CD4-positive, alpha-beta T cell treated with Interleukin-17A for 1 hour (primary cell): ENCODE results near the gene ST6GALNAC5.
"Not testable (repeated sequence)": the region's sequence is repeated elsewhere in the genome, so short reads cannot be mapped to it uniquely, and the experiment has no call there.

Experiments
- DNase-seq: peaks from one replicate; pipeline ENCODE4 v3.0.0-alpha.2; 2020

Gene ST6GALNAC5

DNA sequence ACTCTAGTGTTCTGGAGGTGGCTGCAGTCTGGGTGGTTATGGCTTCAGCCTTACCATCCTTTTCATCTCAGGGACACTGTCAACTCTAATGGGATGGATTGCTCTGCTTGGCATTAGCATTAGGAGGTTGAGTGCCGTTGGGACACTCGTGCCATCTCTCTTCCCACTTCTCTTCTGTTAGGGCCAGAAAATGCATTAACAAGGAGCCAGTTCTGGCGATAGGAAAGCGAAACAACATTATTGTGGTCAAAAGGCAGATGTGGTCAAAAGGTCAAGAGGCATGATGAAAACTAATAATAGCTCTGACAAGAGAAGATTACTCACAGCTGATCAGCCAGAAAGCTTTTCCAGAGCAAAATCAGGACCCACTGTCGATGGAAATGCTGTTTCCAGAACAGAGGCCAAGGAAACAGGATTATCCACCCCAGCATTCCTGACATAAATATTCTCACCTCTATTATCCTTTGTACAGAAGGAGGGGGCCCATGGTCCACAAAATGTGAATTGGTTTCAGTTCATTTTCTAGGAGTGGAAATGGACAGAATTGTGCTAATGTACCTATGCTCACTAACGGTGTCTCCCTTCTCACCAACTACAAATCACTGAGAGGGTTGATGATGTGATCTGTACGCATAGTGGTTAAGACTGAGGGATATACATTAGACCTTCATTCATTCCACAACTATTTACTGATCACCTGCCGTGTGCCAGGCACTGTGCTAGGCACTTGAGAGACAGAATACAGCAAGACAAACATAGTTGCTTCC is 72.0 kb downstream of the ST6GALNAC5 start:
- no peak for DNase-seq

DNA sequence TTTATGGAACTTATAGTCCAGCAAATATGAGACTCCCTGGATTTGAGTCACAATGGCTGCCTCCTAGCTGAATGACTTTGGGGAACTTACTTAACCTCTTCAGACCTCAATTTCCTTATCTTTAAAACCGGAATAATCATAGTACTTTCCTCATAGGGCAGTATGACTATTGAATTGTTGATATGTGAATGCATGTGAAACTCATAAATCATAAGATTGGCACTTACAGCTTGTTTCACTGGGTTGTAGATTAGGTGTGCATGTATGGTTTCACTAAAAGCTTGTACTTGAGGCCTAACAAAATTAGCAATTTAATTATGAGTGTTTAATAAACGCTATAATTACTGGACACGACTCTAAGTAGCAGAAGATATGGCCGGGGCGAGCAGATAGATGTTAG is 72.5 kb downstream of the ST6GALNAC5 start:
- no peak for DNase-seq

DNA sequence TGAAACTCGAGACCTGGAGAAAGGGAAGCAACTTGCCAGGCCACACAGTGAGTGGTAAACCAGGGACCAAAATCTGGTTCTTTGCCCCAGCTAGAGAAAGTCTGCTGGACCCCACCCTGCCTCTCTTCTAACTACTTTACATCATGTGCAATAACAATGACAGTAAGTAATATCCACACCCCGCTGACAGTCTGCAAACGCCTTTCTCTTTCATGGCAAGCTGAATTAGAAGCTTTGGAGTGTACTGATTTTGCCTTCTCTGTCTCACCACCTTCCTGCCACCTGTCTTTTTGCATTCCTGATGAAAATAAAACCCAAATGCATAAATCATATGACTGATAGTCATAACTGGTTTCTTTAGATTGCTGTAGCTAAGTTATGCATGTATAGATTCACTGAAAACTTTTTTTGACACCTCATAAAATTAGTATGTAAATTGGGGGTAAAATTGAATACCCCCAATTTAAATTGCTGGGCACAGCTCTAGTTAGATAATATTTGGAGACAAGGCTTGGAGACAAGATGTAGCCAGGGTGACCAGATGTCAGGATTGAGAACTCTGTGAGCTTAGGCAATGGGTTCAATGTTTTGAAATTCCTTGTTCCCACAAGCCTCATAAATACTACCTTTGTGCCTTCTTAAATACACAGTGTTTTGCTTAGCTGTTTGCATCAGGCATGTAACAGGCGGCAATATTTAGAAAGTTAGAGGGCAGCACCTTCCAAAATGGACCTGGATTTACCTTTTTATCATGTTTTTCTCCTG is 73.5 kb downstream of the ST6GALNAC5 start:
- DNase-seq, result no peak

- no peak for DNase-seq
These were observed 75.3 kb downstream of the ST6GALNAC5 start for GRCh38 chr1:76942549-76942948.

GRCh38 chr1:76944942-76945341 is 77.7 kb downstream of the ST6GALNAC5 start:
- no peak for DNase-seq

DNA sequence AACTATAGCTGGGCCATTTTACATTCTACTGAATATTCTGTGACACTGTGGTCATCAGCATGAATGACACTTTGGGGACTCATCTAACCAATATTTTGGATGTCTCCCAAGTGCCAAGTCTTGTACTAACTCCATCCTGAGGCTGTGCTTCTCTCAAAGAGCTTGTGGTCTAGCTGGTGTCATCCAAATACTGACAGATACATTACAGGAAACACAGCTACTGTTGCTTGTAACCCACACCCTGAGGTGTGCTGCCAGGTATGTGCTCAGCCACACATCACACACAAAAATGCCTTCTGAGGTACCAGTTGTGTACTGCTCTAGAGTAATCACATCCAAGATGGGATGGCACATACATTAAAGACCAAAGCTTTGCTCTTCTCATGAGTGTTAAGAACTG is 81.6 kb downstream of the ST6GALNAC5 start:
- no peak for DNase-seq

- DNase-seq, result no peak
These were observed 82.2 kb downstream of the ST6GALNAC5 start for GRCh38 chr1:76949503-76949902.

DNA sequence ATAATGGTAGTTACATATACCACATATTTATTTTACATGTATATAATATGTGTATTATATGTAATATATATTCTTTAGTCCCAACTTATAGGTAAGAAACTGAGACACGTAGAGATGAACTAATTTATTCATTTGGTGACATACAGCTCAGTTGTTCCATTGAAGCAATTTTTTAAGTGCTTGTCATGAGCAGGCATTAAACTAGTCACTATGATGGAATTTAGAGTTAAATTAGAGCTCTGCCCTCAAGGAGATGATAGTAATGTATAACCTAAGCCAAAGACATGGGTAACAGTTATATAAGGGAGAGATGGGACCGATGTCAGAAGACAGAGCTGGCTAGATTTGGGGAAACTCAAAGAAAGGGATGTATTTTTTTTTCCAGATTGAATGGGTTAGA is 83.0 kb downstream of the ST6GALNAC5 start:
- DNase-seq, result no peak

DNA sequence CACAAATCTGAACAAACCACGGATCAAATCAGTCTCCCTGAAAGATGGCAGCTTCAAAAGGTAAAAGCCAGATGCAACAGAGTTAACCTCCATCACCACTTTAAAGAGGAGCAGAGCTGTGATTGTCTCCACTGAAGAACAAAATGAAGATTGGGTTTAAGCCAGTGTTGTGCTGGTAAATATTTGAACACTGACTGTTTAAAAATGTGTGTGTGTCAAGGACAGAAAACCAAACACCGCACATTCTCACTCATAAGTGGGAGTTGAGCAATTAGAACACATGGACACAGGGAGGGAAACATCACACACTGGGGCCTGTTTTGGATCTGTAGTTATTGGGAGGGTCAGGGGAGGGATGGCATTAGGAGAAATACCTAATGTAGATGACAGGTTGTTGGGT is 83.9 kb downstream of the ST6GALNAC5 start:
- no peak for DNase-seq

GRCh38 chr1:76955652-76956051 is 88.4 kb downstream of the ST6GALNAC5 start:
- DNase-seq, result no peak

DNA sequence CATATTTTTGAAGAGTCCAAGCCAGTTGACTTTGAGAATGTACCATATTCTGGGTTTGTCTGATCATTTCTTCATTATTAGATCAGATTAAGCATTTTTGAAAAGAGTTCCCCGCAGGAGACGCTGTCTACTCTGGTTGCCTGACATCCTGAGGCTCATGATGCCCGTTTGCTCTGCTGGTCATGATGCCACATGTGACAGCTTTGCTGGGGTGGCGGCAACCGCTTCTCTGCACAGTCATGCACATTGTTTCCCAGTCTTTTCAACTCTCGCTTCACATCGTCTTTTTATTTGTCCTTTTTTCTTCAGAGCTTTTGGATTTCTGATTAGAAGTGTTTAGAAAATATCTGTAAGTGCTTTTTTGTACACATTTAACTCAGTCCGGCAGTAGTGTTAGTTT is 90.7 kb downstream of the ST6GALNAC5 start:
- no peak for DNase-seq

DNA sequence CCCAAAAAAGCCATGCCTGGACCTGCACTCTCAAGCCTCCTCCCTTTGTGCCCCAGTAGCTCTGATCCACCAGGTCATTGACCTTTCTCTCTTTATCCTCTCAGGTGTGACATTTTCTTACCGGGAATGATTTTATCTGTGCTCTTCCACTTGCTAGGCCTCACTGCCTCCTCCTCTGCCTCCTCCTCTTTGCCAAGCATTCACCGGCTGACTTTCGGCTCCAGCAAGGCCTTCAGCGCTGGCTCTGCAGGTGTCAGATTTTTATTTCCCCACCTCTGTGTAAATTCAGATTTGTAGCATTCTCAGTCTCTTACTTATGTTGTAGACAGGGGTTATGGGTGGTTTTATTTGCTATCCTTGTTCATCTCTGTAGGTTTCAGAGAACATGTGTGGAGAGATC is 91.5 kb downstream of the ST6GALNAC5 start:
- DNase-seq, result no peak

DNA sequence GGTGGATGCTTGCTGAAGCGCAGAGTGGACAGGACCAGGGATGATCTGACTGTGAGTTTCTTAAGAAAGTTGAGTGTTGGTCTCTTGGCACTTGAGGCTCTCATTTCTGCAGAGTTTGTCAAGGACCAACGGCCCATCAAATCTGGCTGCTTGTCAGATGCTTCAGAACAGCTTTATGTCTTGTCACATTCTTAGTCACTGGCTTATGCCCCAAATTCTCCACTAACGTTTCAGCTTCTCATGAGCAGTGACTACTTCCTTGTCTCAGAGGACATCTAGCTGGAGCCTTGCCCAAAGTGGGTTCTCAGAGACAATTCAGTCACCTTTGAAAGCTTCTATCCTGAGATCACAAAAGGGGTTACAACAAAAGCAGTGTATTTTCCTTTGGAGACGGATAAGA is 92.3 kb downstream of the ST6GALNAC5 start:
- DNase-seq, result no peak

DNA sequence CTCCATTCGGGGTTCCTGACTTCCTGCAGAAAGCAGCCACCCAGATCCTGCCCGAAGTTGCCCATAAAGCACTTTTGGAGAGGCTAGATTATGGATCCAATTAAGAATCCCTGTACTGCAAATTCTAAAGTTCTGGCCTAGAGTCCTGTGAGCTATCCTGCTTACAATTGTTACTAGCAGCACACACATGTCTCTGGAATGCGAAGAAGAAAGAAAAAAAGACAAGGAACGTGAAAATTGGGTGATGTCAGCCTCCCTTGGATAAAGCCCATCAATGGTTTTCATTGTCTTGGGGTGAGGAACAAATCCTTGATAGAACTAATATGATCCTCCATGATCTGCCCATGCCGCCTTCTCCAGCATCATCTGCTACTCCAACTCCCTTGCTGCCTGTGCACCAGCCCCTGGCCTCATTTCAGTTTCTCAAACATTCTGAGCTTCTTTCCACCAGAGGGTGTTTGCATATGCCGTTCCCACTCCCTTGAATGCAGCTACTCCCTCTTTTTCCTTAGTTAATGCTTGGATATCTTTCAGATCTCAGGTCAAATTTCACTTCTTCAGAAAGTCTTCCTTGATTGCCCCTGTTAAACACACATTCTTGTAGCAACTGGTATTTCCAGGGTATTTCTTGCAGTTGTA is 94.0 kb downstream of the ST6GALNAC5 start:
- DNase-seq, result no peak

DNA sequence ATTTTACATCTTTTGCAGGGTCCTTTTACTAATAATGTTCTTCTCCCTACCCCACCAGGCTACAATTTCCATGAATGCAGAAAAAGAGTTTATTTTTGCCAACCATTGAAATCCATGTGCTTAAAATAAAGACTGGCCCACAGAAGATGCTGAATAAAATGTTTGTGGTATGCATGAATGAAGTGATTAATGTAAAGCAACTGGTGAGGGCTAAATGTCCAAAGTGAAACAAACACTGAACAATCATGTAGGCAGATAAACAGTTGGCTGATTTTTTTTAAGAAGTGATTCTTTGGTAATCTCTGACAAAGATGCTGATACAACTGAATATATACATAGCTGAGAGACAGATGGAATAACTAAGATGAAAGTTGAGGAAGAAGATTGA is 94.5 kb downstream of the ST6GALNAC5 start:
- DNase-seq, result no peak

GRCh38 chr1:76981267-76981666 is 114.0 kb downstream of the ST6GALNAC5 start:
- DNase-seq, result not testable (repeated sequence)

GRCh38 chr1:76989976-76990375 is 122.7 kb downstream of the ST6GALNAC5 start:
- no peak for DNase-seq

DNA sequence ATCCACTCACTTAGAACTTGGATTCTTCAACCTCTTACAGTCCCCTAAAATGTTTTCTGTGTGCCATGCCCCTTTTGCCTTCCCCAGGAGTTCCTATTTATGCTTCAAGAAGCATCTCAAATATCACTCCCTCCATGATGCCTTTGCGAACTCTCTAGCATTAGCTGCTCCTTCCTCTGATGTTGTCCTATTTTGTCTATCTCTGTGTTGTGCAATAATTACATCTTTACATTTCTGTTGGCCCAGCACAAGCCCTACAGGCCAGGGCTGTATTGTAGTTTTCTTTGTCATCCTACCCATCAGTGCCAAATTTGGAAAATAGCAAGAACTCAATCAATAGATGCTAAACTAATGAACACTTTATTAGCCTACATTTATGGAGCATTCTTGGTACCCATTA is 125.8 kb downstream of the ST6GALNAC5 start:
- DNase-seq, result no peak

- no peak for DNase-seq
These were observed 131.4 kb downstream of the ST6GALNAC5 start for GRCh38 chr1:76998582-76999223.

DNA sequence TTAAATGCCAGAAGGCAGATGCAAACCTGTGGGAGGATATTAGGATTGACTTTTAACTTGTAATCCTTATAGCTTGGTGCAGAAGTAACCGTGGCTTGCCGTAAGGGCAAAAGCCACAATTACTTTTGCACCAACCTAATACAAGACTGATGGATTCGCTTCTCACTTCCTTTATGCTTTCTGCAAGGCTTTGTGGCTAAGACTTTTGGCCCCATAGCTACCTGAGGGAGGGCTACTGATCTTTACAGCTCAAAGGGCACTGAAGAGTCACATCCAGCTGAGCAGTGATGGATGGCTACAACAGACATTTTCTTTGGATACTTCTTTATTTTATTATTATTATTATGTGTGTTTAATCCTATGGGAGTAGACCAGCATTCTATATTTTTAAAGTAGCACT is 140.4 kb downstream of the ST6GALNAC5 start:
- DNase-seq, result no peak

DNA sequence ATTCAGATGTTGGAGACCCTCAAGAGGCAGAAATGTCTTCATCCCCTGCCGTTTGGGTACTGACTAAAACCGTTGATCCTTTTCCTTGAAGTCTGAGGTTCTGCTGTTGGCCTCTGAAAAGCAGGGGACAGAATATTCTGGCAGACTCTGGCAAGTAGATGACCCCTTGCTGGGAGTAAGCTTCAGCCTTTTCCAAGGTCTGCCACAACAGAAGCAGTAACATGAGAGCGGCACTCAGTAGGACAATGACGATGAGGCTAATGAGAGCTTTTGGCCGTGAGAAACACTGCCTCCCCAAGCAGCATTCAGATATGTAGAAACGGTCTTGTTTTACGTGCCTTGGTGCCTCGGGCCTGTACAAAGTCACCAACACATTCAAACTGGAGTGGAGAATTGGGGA is 143.7 kb downstream of the ST6GALNAC5 start:
- DNase-seq, result no peak

GRCh38 chr1:77012066-77012465 is 144.8 kb downstream of the ST6GALNAC5 start:
- DNase-seq, result no peak

- no peak for DNase-seq
These were observed 147.0 kb downstream of the ST6GALNAC5 start for GRCh38 chr1:77014073-77014788.
